Esophagus mucosa (tissue), 1 donor: ENCODE measurements around the gene RILPL2. TPM values are rescaled to one million over a fixed set of nuclear protein-coding genes. Genes with fewer than 3 reads are reported as not detected.
A peak's percentile ranks its signal among the peaks of the same experiment; 100 is the strongest.
"Not testable (repeated sequence)": the region's sequence is repeated elsewhere in the genome, so short reads cannot be mapped to it uniquely, and the experiment has no call there.

Source experiments
- ATAC-seq: fragments of 200-7000 bp; cut with Tn5 transposase; one replicate; pipeline ENCODE4 v1.9.1; 2020
- total RNA-seq: library from RNA; stranded (reverse); gene quantifications from one replicate; pipeline ENCODE4 v1.2.4, GENCODE V29; 2023
- donor health status: DM: yes; HTN: yes; CAD: no.

RILPL2 gene
- total RNA-seq, 1 donor from 2014 or later, result 1.5 TPM

GRCh38 chr12:123401753-123402683 lies 34.5 kb downstream of the RILPL2 start:
- no peak for ATAC-seq

- ATAC-seq, result no peak
Observed at GRCh38 chr12:123399255-123399617, 37.2 kb downstream of the RILPL2 start.

GRCh38 chr12:123398550-123399254 lies 37.8 kb downstream of the RILPL2 start:
- peak; percentile 30 for ATAC-seq

- no peak for ATAC-seq
Observed at GRCh38 chr12:123398177-123398549, 38.3 kb downstream of the RILPL2 start.

- no peak for ATAC-seq
Observed at GRCh38 chr12:123397400-123397799, 39.1 kb downstream of the RILPL2 start.

- ATAC-seq, result no peak
Observed at GRCh38 chr12:123396954-123397353, 39.5 kb downstream of the RILPL2 start.

GRCh38 chr12:123396543-123396942 lies 39.9 kb downstream of the RILPL2 start:
- no peak for ATAC-seq

GRCh38 chr12:123395236-123395635 lies 41.2 kb downstream of the RILPL2 start:
- no peak for ATAC-seq

GRCh38 chr12:123393747-123394146 lies 42.7 kb downstream of the RILPL2 start:
- no peak for ATAC-seq

- ATAC-seq, result no peak
Observed at GRCh38 chr12:123391546-123392343, 44.7 kb downstream of the RILPL2 start.

- ATAC-seq, result peak; percentile 68
Observed at GRCh38 chr12:123390498-123391426, 45.7 kb downstream of the RILPL2 start.

- ATAC-seq, result peak; percentile 75
Observed at GRCh38 chr12:123389560-123390351, 46.7 kb downstream of the RILPL2 start.

- ATAC-seq, result no peak
Observed at GRCh38 chr12:123388951-123389559, 47.4 kb downstream of the RILPL2 start.

GRCh38 chr12:123388177-123388950 lies 48.1 kb downstream of the RILPL2 start:
- peak; percentile 58 for ATAC-seq

- no peak for ATAC-seq
Observed at GRCh38 chr12:123387508-123388176, 48.8 kb downstream of the RILPL2 start.

GRCh38 chr12:123385536-123385935 lies 50.9 kb downstream of the RILPL2 start:
- ATAC-seq, result not testable (repeated sequence)

- ATAC-seq, result no peak
Observed at GRCh38 chr12:123384994-123385376, 51.5 kb downstream of the RILPL2 start.

- ATAC-seq, result peak; percentile 3
Observed at GRCh38 chr12:123384318-123384993, 52.0 kb downstream of the RILPL2 start.
